ENCODE data around the gene SPOP.

SPOP gene

DNA sequence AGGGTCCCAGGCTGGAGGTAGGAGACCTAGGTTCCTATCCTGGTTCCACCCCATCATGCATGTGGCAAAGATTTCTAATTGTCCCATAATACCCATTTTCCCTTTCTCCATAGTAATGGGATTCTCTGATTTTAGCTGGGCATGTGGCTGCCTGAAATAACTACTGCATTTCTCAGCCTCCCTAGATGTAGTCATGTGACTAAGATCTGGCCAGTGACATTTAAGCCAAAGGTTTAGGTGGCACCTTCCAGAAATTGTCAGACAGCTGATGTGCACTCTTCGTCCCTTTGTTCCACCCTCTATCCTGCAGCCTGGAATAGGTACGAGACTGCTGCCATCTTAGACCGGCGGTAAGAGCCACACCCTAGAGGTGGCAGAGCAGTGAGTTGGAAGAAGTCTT, 94.0 kb downstream of the SPOP start:
- DNase-seq = no peak

DNA sequence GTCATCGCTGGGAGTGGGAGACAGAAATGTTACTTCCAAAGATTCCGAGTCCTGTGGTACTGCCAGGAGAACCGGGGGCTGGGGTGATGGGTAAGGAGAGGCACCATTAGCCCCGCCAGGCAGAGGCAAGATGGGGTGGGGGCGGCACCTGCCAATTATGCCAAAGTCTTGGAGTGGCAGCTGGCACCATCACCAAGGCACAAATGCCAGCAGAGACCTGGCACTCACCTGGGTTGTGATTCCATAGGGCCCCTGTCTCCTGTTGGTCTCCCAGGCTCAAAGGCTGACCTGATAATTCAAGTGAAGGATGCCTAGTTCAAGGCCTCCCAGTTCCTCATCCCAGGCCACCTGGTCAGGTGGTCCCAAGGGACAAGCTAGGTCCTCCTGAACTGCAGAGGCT, 94.7 kb downstream of the SPOP start:
- no peak for DNase-seq

DNA sequence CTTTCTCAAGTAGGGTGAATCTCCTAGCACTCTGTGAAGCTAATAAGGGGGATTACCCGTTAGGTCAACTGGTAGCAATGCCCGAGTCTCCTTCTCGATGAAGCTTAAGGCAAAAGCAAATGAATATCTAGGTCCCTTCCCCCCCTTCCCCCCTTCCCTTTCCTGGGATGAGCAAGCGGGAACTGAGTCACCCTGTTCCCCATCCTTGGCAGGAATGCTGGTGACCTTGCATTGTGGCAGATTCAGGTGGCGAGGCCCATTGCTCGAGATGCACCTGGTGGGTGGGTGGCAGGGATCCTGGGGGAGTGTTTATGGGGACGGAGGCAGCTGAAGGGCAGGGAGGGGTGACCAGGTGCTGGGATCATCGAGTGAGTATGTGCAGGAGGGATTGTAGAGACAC, 95.1 kb downstream of the SPOP start:
- no peak for DNase-seq

DNA sequence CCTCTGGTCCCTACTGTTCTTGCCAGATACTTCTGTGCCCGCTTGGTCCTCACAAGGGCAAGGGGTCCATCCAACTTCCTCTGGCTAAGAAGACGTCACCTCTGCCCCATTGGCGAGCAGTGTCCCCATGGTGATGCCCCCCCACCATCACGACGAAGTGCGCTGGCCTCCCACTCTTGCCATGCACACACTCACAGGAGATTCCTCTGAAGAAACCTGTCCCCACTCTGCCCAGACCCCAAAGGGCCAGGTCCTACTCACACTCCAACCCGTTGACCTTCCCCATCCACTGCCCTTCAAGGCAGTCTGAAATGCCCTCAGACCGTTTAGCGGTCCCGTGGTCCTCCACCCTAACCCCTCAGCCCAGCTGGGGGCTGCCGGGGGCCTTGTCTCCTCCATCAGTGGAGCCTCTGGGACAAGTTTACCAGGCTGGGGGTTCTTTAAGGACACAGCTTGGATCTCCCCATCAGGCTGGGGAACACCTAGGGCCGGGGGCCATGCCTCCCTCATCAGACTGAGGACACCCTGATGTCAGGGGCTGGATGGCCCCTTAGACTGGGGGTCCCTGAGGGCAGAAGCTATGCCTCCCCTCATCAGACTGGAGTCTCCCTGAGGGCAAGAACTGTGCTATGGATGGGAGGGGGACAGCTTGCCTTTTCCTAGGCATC, 95.7 kb downstream of the SPOP start:
- DNase-seq = no peak

DNA sequence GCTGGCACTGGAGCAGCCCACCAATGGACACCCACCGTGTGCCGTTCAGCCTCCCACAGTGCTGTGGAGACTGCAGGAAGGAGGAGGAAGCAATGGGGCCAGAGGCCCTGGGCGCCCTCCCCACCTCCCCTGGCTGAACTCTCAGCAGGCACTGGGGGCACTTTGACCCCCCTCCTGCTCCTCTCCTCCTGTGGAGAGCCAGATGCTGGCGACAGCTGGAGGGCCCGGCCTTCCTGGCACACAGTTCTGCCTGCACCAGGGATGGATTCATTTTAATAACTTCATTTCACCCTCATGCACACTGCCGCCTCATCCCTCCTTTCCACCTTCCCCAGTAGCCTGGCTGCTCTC, 96.3 kb downstream of the SPOP start:
- DNase-seq = no peak

DNA sequence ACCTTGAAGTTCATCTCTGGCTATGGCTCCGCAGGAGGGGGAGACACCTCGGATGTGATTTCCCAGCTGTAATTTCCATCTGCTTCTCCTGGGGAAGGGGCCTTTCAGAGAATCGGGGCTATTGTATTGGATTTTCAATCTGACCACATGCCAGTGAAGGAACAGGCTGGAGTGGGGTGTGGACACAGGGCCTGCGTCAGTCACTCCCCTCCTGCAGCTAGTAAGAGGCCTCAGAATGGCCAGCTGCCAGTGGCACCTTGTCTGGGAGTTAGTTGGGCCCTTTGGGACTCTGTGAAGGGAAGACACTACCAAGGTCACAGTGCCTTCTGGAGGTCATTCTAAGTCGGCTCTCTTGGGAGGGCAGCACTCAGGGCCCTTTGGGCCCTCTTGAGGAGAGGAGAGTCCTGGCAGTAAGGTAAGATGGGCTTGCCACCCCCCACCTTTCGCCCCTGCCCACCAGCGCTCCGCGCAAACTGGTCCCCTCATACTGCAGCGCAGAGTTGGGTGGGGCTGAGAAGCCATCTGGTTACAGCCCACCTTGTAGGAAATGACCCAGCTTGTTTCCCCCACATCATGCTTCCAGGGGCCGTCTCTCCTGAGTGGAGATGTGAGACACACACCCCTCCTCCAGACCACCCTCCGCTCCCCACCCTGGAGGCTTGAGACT, 96.8 kb downstream of the SPOP start:
- DNase-seq = no peak

DNA sequence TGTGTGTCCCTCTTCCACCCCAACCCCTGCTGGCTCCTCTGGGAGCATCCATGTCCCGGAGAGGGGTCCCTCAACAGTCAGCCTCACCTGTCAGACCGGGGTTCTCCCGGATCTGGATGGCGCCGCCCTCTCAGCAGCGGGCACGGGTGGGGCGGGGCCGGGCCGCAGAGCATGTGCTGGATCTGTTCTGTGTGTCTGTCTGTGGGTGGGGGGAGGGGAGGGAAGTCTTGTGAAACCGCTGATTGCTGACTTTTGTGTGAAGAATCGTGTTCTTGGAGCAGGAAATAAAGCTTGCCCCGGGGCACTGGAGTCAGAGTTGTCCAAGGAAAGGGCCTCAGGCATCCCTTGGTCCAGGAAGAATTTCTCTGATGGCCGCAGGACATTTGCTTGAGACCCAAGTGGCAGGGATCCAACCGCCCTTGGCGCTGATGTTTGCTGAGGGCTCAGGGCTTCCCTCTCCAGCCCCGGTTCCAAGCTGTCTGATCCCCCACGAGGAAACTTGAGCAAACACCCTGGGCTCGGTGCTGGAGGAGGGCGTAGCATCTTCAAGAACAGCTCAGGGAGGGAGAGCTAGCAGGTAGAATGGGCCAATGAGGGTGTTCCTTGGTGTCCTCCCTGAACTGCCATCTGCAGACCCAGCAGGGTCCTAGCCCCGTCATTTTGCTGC, 97.7 kb downstream of the SPOP start:
- DNase-seq = no peak

DNA sequence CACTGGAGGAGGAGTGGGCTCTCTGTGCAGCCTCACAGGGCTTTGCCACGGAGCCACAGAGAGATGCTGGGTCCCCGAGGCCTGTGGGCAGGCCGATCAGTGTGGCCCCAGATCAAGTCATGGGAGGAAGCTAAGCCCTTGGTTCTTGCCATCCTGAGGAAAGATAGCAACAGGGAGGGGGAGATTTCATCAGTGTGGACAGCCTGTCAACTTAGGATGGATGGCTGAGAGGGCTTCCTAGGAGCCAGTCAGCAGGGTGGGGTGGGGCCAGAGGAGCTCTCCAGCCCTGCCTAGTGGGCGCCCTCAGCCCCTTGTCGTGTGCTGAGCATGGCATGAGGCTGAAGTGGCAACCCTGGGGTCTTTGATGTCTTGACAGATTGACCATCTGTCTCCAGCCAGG, 98.4 kb downstream of the SPOP start:
- DNase-seq = no peak

DNA sequence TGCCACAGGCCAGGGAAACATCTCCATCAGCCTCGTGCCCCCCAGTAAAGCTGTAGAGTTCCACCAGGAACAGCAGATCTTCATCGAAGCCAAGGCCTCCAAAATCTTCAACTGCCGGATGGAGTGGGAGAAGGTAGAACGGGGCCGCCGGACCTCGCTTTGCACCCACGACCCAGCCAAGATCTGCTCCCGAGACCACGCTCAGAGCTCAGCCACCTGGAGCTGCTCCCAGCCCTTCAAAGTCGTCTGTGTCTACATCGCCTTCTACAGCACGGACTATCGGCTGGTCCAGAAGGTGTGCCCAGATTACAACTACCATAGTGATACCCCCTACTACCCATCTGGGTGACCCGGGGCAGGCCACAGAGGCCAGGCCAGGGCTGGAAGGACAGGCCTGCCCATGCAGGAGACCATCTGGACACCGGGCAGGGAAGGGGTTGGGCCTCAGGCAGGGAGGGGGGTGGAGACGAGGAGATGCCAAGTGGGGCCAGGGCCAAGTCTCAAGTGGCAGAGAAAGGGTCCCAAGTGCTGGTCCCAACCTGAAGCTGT, 98.9 kb downstream of the SPOP start:
- DNase-seq = no peak

DNA sequence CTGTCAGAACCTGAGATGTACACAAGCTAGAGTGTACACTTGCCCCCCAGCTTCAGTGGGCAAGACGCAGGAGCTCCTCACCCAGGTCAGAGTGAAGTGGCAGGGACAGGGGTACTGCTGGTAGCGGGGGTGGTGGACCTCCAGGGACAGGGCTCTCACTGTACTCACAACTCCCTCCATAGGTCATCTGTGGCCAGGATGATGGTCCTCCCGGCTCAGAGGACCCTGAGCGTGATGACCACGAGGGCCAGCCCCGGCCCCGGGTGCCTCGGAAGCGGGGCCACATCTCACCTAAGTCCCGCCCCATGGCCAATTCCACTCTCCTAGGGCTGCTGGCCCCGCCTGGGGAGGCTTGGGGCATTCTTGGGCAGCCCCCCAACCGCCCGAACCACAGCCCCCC, 99.5 kb downstream of the SPOP start:
- no peak for DNase-seq

DNA sequence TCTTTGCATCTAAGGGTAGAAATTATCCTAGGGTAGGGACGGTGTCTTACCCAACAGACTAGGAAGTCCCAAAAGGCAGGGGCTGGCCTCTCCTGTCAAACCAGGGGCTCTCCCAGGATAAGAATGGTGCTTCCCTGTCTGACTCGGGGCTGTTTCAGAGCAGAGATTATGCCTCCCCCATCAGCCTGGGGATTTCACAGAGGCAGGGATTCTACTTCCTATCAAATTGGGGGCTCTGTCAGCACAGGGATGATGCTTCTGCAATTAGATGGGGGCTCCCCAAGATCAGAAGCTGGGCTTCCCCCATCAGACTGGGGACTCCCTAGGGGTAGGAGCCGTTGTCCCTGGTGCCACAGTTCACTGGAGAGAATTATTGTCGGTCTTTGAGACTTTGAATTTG, 99.9 kb downstream of the SPOP start:
- no peak for DNase-seq

DNA sequence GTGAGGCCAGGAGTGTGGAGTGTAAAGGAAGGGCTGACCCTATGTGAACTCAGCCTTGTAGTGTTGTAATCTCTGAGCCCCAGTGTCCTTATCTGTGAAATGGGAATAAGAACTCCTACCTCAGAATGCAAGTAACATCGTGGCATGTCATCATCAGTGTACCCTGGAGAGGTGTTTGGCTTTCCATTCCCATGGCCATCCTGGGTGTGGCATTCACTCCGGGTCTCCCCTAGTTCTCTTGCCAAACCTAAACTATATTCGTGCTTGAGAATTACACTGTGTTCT, 100.3 kb downstream of the SPOP start:
- no peak for DNase-seq

DNA sequence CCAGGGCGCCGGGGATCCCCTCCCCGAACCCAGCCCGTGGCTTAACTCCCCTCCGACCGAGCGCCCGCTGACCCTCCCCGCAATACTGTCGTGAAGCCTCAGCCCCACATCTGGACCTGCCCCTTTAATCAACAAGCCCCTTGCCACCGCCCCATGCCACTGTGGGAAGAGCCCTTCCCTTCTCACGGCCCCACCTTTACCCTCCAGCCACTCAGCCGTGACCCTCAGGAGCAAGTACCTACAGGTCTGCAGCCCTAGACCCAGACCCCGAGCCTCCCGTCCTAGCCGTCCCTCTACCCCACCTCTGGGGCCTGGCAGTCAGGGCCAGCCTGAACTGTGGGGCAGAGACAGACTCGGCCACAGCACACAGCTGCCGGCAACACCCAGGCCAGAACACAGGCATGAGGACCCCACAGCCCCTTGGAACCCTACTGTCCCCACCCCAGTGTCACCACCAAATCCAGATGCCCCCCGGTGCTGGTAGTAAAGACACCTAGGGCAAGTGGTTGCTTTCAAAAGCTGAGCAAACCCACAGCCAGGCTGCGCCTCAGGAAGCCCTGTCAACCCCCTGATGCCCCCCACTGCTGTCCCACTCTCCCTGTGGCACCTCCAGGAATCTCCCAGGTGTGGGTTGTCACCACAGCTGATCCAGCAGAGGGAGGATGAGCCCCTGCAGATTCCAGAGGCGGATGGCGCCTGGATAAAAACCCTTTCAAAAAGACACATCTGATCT, 100.8 kb downstream of the SPOP start:
- no peak for DNase-seq

DNA sequence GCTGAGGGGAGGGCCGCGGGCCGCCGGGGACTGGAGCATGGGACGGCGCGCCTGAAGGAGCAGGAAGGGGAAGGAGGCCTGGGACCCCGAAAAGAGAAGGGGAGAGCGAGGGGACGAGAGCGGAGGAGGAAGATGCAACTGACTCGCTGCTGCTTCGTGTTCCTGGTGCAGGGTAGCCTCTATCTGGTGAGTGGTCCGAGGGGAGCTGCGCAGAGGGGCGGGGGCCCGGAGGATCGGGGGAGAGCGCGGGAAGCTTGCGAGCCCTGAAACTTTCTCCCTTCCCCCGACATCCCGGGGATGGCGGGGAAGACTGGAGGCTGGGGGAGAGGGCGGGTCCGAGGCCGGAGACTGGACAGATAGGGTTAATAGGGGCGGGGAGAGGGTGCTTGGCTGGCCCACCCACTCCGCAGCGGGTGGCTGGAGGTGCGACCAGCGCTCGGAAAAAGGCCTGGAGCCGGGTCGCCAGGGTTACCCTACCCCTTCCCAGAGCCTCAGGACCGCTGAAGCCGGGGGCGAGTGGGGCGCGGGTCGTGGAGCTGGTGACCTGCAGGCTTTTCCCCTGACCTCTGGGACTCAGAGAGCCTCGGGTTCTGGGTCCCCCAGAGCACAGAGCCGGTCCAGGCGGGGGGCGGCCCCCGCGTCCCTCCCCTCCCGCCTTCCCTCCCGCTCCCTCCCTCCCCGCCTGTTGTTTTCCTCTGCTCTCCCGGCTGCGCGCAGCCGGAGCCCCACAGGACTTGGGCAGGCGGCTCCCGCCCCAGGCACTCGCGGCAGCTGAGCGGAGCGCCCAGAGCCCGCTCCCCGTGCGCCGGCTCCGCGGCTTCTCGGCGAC, 101.6 kb downstream of the SPOP start:
- DNase-seq = no peak

DNA sequence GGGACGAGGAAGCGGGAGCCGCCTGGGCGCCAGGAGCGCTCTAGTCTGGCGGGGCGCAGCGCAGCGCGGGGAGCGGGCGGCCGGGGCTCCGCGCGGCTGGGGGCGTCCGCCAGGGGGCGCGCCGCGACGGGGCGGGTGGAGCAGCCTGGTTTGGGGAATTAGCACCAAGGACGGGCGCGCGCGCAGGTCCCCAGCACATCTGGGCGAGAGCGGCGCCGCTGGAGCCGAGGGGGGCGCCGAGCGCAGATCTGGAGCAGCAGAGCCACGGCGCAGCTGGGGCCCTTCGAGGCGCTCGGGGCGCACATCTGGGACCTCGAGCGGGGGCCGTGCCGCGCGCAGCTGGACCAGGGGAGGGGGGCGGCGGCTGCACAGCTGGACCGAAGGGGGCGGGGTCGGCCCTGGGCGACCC, 102.2 kb downstream of the SPOP start, which contains the start of gene NXPH3:
TSS of gene NXPH3 (plus strand) at position 193 of the 409 bp plus-strand sequence. CDS start 349 bp downstream, outside the sequence.
- peak; percentile 51 for DNase-seq

DNA sequence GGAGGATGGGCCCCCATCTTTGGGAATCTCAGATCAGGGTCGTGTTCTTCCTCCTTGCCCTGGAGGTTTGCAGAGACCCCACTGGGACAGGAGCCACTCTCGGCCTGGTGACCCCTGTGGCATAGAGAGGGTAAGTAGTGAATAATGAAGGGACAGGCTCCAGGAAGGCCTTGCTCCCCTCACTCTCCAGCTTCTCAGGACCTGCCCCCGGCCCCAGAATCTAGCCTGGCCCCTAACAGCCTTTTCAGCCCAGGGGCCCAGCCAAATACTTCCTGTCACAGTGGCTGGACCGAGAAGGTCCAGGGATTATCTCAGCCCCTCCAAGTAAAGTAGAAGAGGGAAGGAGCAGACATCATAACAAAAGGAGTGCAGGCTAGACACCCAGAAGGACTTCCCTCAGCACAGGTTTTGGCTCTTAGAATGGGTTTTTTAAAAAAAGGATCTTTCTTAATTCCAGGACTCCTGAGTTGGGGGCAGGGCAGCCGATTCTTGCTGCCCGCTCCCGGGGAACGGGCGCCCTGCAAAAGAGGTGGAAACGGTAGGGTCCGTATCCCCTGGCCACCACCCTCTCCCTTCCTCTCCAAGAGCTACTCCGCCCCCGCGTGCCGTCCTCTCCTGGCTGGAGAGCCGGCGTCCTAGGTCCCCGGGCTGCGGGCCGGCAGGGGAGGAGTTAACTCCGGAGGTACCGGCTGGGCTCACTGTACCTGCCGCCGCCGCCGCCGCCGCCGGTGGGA, 102.8 kb downstream of the SPOP start:
- DNase-seq = no peak

DNA sequence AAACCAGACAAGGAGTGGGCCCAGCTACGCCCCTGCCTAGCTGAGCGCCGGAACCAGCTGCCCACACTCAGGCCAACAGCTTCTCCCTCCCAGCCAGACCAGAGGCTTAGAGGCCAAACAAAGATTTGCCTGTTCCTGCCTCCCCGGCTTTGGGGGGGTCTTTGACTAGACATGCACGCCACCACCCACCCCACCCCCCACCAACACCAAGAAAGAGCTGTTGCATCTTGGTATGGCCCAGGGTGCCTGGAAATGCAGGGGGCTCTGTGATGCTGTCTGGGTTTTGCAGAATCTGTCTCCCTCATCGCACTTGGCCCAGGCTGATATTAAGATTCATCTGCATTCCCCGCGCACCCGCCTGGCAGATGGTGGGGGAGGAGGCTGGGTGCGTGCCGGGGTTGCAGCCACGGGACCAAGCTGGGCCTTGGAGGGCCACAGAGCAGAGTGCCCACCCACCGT, 103.5 kb downstream of the SPOP start:
- no peak for DNase-seq

DNA sequence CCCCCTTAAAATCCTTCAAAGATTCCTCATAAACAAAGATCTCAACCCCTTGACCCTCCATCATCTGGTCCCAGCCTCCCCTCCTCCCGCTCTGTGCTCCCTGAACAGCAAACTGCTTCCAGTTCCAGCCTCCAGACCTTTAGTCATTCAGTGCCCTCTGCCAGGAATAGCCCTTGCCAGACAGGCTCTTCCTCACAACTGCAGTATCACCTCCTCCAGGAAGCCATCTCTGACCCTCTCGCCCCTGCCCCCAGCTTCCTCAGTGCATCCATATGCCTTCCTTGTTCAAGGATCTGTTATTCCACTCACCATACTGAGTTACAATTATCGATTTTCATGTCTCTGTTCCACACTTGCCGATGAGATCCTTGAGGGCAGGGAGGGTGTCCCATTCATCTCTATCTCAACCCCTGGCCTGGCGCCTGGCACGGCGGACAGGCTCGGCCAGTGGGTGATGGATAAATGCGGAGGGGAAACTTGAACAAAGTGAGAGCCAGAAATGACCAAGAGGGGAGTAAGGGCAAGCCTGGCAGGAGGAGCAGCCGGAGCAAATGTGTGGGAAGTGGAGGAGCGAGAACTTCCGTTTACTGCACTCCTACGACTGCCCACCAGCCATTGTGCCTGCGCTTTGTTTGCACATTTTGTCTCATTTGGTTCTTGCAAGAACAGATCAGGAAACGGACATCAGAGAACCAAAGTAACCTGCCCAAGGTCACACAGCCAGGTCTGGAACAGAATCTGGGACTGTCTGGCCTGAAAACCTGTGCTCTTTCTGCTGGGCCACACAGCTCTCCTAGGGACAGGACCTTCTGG, 104.2 kb downstream of the SPOP start:
- no peak for DNase-seq

DNA sequence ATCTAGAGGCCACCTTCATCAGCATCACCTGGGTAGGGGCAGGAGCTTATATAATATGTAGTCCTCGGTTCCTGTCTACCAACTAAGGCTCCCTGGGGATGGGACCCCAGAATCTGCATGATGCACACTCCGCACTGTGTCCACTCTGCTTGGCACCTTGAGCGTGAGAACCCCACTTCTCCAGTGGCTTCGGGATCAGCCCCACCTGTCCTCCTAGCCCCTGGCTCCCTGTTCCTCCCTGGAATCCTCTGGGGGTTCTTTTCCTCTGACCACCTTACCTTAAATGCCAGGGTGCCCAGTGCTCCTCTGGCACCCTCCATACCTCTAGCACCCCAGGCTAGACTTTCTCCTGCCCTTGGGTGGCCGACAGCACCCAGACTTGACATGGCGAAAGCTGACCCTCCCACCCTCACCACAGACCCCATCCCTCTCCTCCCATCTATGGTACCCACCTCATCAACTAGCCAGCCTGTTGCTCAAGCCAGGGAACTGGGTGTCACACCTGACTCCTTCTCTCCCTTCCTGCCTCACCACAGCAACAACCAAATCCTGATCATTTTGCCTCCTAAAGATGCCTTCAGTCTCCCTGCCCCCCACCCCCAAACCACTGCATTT, 105.0 kb downstream of the SPOP start:
- no peak for DNase-seq

DNA sequence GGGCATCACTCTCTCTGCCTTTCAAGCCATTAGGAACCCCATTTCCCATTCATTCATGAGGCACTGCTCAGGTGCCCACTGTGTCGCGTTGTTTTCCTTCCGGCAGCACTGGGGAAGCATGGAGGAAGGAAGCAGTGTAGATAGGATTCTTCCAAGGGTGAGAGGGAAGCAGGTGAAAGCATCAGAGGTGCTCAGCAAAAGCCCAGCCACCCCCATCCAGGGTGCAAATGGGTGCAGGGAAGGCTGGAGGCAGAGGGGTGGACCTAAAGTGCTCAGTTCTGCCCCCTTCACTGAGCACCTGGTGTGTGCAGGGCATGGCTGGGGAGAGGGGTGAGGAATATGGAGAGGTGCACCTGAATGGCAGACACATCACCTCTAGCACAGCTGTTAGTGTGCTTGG, 105.7 kb downstream of the SPOP start:
- DNase-seq = no peak

DNA sequence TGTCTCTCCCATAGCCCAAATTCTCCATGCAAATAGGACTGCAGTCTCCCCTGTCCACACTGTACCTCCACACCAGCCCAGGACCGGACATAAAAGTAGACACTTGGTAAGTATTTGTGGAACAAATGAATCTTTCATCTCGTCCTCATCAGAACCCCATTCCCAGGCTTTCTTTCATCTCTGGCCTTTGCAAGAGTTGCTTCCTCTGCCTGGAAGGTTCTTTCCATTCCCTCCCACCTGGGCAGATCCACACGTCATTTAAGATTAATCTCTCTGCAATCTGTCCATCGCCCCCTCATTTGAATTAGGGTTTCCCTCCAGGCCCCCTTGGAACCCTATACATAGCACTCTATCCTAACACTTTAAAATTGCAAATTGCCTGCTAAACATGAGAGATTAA, 106.1 kb downstream of the SPOP start:
- DNase-seq = no peak

All from GDM1 (cell line).